Measurements from ENCODE around the gene ARPC5L.

GRCh38 chr9:124820698-124821623 lies 41.0 kb upstream of the ARPC5L start:
- no peak for TF ChIP-seq CTCF (IDR thresholded peaks at IDR 0.05; ENCODE audit: insufficient read depth, low read length)
- no peak for TF ChIP-seq GABPA (IDR thresholded peaks at IDR 0.05; ENCODE audit: low read depth)
- TF ChIP-seq POLR2AphosphoS5 (IDR thresholded peaks at IDR 0.05; ENCODE audit: low read depth) = no peak
- TF ChIP-seq REST (IDR thresholded peaks at IDR 0.05; ENCODE audit: insufficient replicate concordance, low read depth) = no peak
